GM18870 (cell line): Measurements from ENCODE around the gene MYPN.

ENCODE experiments used
- ATAC-seq: cut with Tn5 transposase; IDR thresholded peaks from one replicate; pipeline ENCODE4 v1.9.1; 2021; ENCODE audit warnings: moderate library complexity; ENCODE audit not compliant: unreplicated experiment

Gene MYPN

DNA sequence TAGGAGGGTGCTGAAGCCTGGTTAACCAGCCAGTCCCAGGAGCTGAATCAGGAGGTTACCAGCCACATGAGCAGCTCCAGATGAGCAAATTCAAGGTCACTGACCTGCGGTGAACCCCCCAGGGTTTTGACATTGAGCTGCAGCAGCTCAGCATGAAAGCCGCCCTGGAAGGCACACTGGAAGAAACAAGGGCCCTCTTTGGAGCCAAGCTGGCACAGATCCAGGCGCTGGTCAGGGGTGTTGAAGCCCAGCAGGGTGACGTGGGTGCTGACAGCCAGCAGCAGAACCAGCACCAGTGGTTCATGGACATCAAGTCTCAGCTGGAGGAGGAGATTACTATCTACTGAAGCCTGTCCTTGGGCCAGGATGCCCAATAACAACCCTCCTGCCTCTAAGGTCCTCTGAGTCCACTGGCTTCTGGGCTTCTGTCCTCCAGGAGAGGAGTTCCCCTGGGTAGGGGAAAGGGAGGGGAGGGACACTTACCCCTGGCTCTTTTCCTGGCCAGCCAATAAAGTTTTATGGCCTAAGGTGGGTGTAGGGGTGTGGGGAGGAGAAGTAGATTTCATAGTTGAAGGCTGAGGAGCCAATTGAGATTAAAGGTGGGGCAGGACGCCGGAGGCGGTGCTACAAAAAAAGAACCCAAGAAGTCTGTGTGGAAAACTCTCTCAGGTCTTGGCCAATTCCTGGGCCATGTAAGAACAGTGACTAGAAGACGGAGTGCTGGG lies 152.0 kb downstream of the MYPN start:
- ATAC-seq: no peak
